Upper lobe of right lung (tissue), 1 donor: ENCODE data around the gene MAZ. TPM values are rescaled to one million over a fixed set of nuclear protein-coding genes. Genes with fewer than 3 reads are reported as not detected.
A peak's percentile ranks its signal among the peaks of the same experiment; 100 is the strongest.

ENCODE experiments used
- ATAC-seq: fragments of 200-7000 bp; cut with Tn5 transposase; one replicate; pipeline ENCODE4 v1.9.1; 2020; ENCODE audit warnings: mild to moderate bottlenecking, moderate library complexity
- DNase-seq: peaks from one replicate; pipeline ENCODE4 v3.0.0-alpha.2; 2020
- H3K27ac ChIP-seq: fragments of 200-600 bp; one replicate; pipeline ENCODE4 v1.8.0; 2022
- H3K27me3 ChIP-seq: fragments of 200-600 bp; one replicate; pipeline ENCODE4 v1.8.0; 2022; ENCODE audit warnings: mild to moderate bottlenecking
- H3K36me3 ChIP-seq: fragments of 200-600 bp; one replicate; pipeline ENCODE4 v1.8.0; 2022
- H3K4me1 ChIP-seq: fragments of 200-600 bp; one replicate; pipeline ENCODE4 v1.8.0; 2022
- H3K4me3 ChIP-seq: fragments of 200-600 bp; one replicate; pipeline ENCODE4 v1.8.0; 2022; ENCODE audit warnings: mild to moderate bottlenecking
- H3K9me3 ChIP-seq: fragments of 200-600 bp; one replicate; pipeline ENCODE4 v1.8.0; 2022
- intact Hi-C: fragments of 100-400 bp; cut with DNase I; formaldehyde crosslinking; loops from one replicate; pipeline ENCODE4 v1.11.0; 2022
- total RNA-seq: library from RNA; stranded (reverse); fragmentation: NEBNext Ultra II Directional; extraction: Animal tissue kit (Norgen Biotek cat#: 25700); gene quantifications from one replicate; pipeline ENCODE4 v1.2.1, GENCODE V29; 2021
- TF ChIP-seq, protein P1 (sequence below): fragments of 200-600 bp; IDR thresholded peaks from one replicate; pipeline ENCODE4 v1.8.0; 2022; ENCODE audit warnings: antibody characterized with exemption
- donor health status: DM: no; HTN: yes; CAD: no; lungs with severe emphysema.

The MAZ gene
- total RNA-seq, 1 donor from 2014 or later: 148 TPM

DNA sequence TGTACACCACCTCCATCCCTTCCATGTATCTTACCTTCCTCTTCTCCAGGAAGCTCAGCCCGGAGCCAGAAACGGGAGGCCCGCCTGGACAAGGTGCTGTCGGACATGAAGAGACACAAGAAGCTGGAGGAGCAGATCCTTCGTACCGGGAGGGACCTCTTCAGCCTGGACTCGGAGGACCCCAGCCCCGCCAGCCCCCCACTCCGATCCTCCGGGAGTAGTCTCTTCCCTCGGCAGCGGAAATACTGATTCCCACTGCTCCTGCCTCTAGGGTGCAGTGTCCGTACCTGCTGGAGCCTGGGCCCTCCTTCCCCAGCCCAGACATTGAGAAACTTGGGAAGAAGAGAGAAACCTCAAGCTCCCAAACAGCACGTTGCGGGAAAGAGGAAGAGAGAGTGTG lies 13.2 kb downstream of the MAZ start:
- Histone ChIP-seq H3K27ac (peak overlapping the region; percentile 93), H3K4me3 (peak overlapping the region; percentile 84), H3K9me3 (no peaks in the 10 kb centered on the region), H3K36me3 (peaks cover 10% of the 10 kb centered on the region), H3K4me1 (peaks cover 62% of the 10 kb centered on the region), H3K27me3 (no peaks in the 10 kb centered on the region)
- DNase-seq (peak; percentile 67), ATAC-seq (no peak)
- intact Hi-C loops: no loop called here
- TF ChIP-seq, protein P1, sequence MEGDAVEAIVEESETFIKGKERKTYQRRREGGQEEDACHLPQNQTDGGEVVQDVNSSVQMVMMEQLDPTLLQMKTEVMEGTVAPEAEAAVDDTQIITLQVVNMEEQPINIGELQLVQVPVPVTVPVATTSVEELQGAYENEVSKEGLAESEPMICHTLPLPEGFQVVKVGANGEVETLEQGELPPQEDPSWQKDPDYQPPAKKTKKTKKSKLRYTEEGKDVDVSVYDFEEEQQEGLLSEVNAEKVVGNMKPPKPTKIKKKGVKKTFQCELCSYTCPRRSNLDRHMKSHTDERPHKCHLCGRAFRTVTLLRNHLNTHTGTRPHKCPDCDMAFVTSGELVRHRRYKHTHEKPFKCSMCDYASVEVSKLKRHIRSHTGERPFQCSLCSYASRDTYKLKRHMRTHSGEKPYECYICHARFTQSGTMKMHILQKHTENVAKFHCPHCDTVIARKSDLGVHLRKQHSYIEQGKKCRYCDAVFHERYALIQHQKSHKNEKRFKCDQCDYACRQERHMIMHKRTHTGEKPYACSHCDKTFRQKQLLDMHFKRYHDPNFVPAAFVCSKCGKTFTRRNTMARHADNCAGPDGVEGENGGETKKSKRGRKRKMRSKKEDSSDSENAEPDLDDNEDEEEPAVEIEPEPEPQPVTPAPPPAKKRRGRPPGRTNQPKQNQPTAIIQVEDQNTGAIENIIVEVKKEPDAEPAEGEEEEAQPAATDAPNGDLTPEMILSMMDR: no peak

DNA sequence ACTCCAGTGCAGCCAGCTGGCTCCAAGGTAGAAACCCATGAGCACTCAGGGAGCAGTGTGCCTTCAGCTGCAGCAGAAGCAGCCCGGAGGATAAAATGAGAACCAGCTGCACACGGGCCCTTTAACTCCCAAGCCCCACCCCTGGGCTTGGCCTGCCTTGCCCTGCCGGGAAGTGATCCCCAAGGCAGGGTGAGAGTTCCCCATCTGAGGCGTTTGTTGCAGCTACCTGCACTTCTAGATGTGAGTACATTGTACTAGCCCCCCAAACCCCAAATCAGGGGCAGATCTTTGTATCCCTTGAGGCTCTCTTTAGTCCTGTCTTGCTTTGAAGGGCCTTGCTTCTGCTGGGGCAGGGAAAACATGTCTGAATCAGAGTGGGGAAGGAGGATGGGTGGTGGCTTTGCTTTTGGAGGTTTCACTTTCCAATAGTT lies 14.0 kb downstream of the MAZ start, which contains the start of gene MVP:
MVP (plus strand) TSS at position 192 of the 431 bp plus-strand sequence. CDS start 10,088 bp downstream, outside the sequence.
- peaks cover 62% of the 10 kb centered on the region for H3K4me1 ChIP-seq
- TF ChIP-seq, protein P1: no peak
- H3K27me3 ChIP-seq: no peaks in the 10 kb centered on the region
- no peaks in the 10 kb centered on the region for H3K9me3 ChIP-seq
- H3K27ac ChIP-seq: peak within 1 kb of the TSS; percentile 93
- DNase-seq (peak; percentile 86), ATAC-seq (peak; percentile 55)
- intact Hi-C loops: no loop called here
- H3K36me3 ChIP-seq: peaks cover 10% of the 10 kb centered on the region
- peak within 1 kb of the TSS; percentile 84 for H3K4me3 ChIP-seq

GRCh38 chr16:29820730-29821642 lies 14.7 kb downstream of the MAZ start:
- peaks cover 68% of the 10 kb centered on the region for H3K4me1 ChIP-seq
- H3K9me3 ChIP-seq: no peaks in the 10 kb centered on the region
- ATAC-seq: peak; percentile 71
- peak; percentile 91 for DNase-seq
- TF ChIP-seq, protein P1: no peak
- peaks cover 10% of the 10 kb centered on the region for H3K36me3 ChIP-seq
- H3K27me3 ChIP-seq: no peaks in the 10 kb centered on the region
- peak overlapping the region; percentile 84 for H3K4me3 ChIP-seq
- H3K27ac ChIP-seq: peak overlapping the region; percentile 93
- intact Hi-C loops: no loop called here

GRCh38 chr16:29821643-29822115 lies 15.3 kb downstream of the MAZ start:
- H3K27me3 ChIP-seq: no peaks in the 10 kb centered on the region
- intact Hi-C loops: no loop called here
- DNase-seq (no peak), ATAC-seq (peak; percentile 64)
- H3K9me3 ChIP-seq: no peaks in the 10 kb centered on the region
- peak overlapping the region; percentile 93 for H3K27ac ChIP-seq
- TF ChIP-seq, protein P1: no peak
- H3K36me3 ChIP-seq: peaks cover 10% of the 10 kb centered on the region
- H3K4me1 ChIP-seq: peaks cover 75% of the 10 kb centered on the region
- peak overlapping the region; percentile 84 for H3K4me3 ChIP-seq

DNA sequence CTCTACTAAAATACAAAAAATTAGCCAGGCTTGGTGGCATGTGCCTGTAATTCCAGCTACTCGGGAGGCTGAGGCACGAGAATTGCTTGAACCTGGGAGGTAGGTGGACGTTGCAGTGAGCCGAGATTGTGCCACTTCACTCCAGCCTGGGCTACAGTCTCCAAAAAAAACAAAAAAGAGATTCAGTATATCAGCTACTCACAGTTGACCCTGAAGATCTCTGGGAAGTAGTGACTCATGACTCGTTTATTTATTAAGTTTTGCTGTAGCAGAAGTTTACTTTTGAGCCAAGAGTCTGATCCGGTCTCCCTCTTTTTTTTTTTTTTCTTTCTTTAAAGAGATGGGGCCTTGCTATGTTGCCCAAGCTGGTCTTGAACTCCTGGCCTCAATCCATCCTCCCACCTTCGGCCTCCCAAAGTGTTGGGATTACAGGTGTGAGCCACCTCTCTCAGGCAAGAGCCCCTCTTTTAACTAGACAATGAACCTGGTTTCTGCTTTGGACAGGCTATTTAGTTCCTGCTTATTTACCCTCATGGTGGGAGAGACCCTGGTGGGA lies 18.3 kb downstream of the MAZ start:
- H3K4me3 ChIP-seq: peak overlapping the region; percentile 8
- DNase-seq (no peak), ATAC-seq (no peak)
- peaks cover 2% of the 10 kb centered on the region for H3K36me3 ChIP-seq
- H3K27me3 ChIP-seq: no peaks in the 10 kb centered on the region
- peak overlapping the region; percentile 93 for H3K27ac ChIP-seq
- TF ChIP-seq, protein P1: no peak
- intact Hi-C loops: no loop called here
- no peaks in the 10 kb centered on the region for H3K9me3 ChIP-seq
- H3K4me1 ChIP-seq: peaks cover 69% of the 10 kb centered on the region
